Left lobe of liver (tissue), 2 donors: ENCODE data around the gene TIGIT. TPM values are rescaled to one million over a fixed set of nuclear protein-coding genes. Genes with fewer than 3 reads are reported as not detected.

Source experiments
- ATAC-seq: fragments of 200-7000 bp; cut with Tn5 transposase; one replicate; pipeline ENCODE4 v1.9.1; 2020; ENCODE audit warnings: mild to moderate bottlenecking, moderate library complexity
- DNase-seq: peaks from one replicate; pipeline ENCODE4 v3.0.0-alpha.2; 2020; ENCODE audit warnings: low spot score
- total RNA-seq: library from RNA; stranded (reverse); gene quantifications from one replicate; pipeline ENCODE4 v1.2.1, GENCODE V29; 2021
- donor health status: DM: no; HTN: no; CAD: no; lungs with moderate emphysema.
- donor health status: DM: no; HTN: yes; CAD: no.

The TIGIT gene
- total RNA-seq, 1 donor from 2014 or later = 0.10 TPM

DNA sequence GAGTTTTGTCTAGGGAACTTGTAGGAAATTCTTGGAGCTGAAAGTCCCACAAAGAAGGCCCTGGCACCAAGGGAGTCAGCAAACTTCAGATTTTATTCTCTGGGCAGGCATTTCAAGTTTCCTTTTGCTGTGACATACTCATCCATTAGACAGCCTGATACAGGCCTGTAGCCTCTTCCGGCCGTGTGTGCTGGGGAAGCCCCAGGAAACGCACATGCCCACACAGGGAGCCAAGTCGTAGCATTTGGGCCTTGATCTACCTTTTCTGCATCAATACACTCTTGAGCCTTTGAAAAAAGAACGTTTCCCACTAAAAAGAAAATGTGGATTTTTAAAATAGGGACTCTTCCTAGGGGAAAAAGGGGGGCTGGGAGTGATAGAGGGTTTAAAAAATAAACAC, 15.0 kb downstream of the TIGIT start:
- ATAC-seq (no peak), DNase-seq (no peak)

DNA sequence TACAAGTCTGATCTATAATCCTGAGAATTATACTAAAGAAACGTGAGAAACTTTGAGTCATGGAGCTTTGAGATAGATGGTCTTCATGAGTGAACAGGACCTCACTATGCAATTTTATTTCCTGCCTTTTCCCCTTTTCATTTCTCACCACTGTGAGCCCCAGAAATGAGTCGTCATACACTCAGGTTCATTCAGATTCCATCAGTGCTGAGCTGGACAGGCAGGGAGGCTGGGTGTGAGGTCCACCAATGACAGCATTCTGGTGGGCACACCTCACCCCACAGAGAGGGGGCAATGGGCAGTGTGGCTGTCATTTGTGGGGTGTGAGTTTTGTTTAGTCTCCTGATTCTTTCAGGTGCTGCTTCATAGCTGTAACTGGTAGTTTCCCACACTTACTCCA, 16.9 kb downstream of the TIGIT start:
- ATAC-seq (no peak), DNase-seq (no peak)

DNA sequence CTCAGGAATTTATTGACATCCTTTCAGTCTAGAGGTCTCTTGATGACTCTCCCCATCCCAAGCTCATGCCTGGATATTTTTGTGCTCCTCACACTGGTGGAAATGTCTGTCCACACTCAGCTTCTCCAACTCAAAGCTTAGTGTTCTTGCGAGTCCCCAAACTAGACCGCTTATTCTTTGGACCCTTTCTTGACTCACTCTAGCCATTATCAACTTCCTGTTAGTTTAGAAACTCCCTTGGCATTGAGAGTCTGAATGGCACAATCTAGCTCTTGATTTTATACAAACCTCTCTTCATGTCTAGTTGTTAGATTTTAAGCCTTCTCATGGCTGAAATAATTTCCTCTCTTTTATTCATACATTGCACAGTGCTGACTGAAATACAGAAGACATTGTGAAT, 19.6 kb downstream of the TIGIT start:
- no peak for ATAC-seq

DNA sequence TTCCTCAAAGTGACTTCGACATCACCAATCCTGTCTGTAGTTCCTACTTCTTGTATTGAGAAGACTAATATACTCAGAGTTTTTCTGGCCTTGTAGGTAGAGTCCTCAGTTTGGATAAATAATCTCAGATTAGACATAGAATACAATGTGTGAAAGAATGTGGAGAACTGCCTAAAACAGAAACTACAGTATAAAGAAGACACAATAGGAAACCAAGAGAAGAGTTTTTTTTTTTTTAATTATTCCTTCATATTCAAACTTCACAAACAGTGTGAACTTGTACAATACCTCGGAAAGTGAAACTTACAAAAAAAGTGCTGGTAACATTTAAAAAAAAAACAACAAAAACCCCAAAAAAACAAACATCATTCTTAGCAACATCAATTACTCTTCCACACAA, 20.5 kb downstream of the TIGIT start:
- ATAC-seq (no peak), DNase-seq (no peak)

More for the DNA sequence above, 19.6 kb downstream of the TIGIT start:
- DNase-seq = no peak

DNA sequence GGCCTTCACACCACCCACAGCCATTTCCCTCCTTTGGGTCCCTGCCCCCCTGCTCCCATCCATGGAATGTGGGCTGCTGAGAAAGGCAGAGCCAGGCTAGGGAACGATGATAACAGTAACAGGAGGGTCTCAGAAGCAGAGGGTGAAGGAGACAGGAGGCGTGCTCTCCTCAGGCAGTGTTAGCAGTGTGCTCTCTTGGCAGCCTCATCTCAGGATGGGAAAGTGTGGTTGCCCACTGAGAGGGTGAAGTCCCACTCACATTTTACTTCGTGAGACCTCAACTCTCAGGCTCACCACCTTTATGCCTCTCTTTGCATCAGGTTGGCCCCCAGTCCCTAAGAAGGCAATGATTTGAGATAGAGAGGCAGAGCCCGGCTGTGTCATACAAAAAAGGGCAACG, 24.5 kb downstream of the TIGIT start:
- ATAC-seq (peak; percentile 13), DNase-seq (no peak)

DNA sequence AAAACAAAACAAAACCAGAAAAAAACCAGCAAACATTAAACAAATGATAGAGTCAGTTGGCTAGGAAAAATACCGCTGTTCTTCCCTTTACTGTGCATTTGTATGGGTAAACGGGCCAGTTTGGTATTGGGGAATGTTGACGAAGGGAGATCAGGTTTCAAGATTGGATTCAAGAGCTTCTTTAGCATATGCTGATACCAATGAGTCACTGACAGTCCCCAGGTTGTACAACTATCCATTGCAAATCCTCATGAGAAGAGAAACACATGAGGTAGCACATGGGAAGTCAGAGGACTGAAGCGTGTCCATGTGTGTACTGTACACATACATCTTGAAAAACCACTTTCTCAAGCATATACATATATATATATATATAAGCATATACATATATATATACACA, 25.6 kb downstream of the TIGIT start:
- no peak for DNase-seq
- no peak for ATAC-seq

DNA sequence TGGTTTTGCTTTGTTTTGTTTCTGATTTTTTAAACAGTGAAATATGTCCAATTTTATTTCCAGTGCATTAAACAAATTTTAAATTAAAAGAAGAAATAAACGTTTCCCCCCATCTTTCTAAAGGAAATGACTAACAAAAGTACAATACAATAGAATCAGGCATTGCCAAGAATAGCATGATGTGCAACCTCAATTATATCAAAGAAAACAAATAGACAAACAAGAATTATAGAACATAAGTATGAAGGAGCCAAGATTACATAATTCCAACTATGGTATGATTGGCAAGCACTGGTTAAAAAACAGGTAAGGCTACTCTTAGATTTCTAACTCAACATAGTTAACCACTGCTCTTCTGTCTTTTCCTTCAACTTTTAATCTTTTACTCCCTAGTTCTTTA, 26.4 kb downstream of the TIGIT start:
- ATAC-seq = no peak
- no peak for DNase-seq

DNA sequence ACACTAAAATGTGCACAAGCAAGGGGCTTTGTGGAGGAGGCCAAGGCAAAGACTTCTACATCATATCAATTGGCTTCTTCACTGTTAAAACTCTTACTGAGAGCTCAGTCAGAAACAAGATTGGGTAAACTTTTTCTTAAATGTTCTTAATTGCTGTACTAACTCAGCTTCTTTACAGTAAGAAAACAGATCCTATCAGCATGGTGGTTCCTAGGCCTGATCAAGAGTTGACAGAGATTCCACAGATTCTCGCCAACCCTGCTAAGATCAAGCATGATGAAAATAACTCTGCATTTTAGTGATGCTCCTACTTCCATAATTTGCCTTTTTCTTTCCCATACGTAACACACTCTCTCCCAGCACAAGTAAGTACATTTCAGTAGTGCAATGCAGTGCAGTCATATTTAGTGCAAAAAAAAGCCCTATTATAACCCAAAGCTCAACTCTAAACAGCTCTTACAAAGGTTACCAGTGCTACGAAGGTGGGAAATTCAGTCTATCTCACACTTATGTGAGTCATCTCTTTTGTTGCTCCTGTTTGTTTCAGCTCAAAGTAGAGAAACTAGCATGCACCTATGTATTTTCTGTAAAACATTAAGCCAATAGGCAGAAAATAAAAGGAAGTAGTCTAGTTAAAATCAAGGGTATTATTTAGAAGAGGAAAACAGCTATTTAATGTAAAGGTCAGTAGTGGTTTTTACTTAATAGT, 29.9 kb downstream of the TIGIT start:
- ATAC-seq (no peak), DNase-seq (no peak)

DNA sequence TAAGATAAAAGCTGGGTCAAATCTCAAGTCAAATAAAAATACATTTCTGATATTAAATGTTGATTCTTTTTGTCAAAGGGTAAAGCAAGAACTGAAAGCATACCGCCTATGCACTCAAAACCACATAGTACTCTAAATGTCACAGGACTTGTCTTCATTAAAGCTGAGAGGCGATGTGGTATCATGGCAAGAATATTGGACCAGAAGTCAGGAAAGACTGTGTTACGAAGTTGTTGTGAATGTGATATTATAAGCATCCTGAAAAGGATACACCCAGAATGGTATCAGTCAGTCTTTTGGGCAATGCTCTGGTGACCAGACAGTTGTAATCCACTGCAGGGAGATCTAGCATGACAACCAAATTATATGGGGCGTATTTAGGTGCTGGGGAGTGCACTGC, 33.8 kb downstream of the TIGIT start:
- no peak for ATAC-seq

DNA sequence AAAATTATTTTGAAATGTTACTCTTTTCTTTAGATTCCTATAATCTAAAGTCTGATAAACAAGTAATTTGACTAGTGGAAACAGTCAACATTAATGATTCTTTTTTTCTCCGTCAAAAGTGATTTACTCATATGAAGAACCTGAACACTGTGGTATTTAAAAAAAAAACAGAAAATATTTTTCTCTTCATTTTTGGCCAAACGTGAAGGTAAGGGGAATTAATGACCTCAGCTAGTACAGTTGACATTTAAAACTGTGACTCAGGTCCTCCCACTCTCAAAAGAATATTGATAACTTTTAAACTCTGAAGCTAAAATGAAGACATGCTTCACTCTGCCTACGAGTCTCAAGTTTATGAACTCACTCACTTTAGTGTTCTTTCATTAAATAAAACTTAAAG, 34.5 kb downstream of the TIGIT start:
- DNase-seq (no peak), ATAC-seq (no peak)

More for the DNA sequence above, 33.8 kb downstream of the TIGIT start:
- DNase-seq = no peak

DNA sequence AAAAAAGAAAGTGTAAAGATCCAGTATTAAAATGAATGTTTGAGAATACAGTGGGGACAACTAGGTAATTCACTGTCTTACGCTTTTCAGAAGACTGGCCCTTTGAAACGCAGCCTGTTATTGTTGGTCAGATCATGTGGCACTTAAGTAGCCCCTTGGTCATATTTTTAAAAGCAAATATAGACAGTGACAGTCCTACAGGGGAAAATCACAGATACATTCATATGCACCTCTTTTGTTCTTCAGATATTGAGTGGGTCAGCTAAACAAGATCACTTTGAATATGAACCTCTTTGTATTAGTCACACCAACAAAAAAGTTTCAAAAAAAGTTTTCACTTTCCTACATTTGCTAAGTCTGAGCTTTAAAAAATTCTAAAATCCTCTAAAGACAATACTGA, 36.0 kb downstream of the TIGIT start:
- no peak for DNase-seq
- no peak for ATAC-seq

DNA sequence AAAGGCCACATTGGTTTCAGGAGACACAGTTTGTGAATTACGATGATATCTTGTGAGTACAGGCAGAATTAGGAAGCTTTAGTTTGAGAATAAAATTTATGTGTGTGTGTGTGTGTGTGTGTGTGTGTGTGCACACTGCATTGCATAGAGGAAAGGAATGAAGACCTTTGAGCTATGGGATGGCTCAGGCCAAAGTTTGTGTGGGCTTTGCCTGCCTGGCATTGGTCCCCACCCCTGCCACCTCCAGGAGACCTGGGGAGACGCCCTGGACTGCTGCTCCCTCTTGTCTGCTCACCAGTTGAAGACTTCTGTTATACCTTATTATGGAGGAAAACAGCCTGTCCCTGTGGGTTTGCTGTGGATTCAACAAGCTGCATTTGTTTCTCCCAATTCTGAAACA, 37.2 kb downstream of the TIGIT start:
- ATAC-seq = peak; percentile 97
- peak; percentile 68 for DNase-seq

DNA sequence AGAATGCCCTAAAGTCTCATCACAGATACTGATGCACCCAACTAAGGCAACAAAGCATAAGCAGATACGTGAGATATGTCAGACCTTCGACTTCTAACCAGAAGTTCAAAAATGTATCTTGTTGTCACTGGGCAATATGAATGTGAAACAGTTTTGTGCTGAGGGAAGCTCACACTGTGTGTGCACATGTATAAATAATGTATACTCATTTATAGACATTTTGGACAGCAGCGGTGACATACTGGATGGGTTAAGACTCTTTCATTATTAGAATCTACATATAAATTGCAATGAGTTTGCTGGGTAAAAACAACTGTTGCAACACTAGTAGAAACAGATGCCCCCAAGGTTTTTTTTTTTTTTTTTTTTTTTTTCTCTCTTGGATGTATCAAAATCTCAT, 37.9 kb downstream of the TIGIT start:
- DNase-seq (no peak), ATAC-seq (no peak)

DNA sequence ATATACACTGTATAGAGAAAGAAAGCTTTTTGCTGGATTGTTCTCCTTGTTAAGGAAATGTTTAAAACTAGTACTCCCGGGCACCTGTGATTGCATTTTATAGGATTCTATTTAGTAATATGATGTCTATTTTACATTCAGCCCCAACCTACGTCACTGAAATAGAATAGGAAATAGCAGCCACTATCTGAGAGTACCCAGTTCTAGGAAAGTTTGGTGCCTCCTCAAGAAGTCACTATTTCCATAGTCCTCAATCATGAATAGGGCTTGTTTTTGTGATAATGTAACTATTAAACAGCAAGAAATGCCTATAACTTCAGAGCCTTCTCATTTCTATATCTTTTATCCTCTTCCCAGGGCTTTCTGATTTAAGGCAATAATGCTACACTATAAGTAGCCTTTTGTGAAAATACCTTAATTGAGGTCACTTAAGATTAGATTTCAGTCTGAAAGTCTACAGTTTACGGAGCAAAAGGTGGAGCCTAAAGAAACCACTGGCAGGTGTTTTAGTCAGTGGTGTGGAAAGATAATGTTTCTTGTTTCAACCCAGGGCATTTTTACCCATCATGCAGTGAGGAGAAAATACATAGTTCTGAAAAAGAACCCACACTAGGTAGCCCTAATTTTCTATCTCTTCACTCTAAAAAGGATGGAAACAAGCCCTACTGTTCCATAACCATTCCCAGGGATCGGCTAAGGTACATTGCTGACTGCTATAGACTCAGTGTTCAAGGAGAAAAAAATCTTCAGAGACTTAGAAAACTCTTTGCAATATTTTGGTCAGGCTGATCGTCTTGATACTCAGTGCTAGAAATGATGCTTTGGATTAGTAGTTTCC, 38.7 kb downstream of the TIGIT start:
- ATAC-seq = no peak
- no peak for DNase-seq

DNA sequence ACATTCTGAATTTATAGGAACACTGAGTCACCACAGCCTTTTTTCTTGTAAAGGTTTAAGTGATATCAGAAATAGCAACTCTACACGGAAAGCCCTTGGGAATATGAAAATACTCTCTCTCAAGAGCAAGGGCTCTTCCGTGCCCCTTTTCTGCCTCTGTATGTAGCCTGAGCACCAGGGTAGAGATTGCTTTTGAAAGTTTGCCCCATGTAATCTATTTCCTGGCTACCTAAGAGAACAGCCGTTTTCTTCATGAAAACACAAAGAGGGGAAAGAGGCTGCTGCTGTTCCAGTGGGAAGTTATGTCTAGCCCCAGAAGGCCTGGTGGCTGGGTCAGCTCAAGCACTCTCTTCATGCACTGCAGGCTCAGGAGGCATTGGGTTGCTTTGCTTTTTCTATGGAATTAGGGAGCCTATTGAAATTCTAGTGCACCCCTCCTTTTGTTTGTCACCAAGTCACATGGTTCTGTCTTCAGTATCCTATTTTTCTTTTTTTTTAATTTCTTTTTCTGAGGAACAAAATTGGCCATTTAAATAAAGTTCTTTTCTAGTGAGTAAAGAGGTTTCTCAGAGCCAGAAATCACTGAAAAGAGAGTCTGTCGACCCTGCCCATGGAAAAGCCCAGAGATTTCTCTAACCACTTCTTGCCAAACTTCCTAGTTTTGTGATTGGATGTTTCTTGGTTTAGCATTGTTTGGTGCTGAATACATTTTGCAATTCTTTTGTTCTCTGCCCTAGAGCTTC, 39.5 kb downstream of the TIGIT start:
- DNase-seq (no peak), ATAC-seq (no peak)

DNA sequence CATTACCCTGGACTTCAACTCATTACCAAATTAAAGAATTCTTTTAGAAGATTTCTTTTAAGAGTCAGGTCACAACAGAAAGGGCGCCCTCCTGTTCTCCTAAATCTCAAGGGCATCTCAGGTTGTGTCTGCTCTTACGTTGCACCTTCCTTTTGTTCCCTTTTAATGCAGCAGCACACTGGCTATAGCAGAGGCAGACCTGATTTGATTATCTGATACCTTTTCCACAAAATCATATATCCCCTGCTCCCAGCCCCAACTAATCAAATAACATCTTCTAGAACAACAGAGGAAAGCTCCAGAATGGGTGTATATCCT, 40.1 kb downstream of the TIGIT start:
- no peak for ATAC-seq
- no peak for DNase-seq

DNA sequence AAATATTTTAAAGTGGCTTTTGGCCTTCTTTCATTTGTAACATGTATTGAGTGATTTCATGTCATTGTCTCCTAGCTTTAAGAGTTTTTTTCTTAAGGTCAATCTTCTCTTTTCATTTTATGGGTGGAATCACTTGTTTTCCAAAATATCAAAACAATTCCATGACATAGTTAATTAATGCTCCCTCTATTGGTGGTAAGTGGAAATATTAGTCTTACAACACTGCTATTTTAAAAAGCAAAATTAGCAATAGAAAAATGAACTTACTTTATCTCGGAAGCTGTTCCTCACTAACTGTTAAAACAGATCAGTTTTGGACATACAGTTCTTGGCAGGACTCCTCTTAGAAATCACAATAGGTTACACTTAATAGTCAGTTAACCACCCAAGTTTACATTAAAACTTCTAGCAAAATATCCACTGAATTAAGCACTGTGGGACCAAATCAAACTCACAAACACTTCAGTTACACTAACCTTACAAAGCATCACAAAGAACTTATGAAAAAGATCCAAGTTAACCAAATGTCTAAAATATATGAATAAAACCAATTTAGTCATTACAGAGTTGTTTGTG, 42.4 kb downstream of the TIGIT start:
- no peak for DNase-seq
- no peak for ATAC-seq

DNA sequence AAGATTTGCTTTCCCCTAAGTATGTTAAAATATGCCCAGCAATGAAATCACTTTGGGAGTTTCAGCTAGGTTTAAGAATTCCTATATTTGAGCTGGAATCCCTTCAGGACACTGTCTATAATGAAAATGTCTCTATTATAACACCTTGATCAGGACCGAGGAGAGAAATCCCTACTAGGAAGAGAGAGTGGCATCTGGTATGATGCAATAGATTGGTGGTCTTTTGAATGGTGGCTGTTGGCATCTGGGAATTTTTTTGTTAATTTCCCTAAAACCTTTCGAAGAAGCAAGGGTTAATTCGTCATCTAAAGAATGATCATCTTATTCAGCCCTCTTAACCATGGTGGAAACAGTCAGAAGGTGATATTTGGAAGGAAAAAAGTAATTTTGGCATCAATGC, 43.0 kb downstream of the TIGIT start:
- no peak for DNase-seq
- no peak for ATAC-seq

DNA sequence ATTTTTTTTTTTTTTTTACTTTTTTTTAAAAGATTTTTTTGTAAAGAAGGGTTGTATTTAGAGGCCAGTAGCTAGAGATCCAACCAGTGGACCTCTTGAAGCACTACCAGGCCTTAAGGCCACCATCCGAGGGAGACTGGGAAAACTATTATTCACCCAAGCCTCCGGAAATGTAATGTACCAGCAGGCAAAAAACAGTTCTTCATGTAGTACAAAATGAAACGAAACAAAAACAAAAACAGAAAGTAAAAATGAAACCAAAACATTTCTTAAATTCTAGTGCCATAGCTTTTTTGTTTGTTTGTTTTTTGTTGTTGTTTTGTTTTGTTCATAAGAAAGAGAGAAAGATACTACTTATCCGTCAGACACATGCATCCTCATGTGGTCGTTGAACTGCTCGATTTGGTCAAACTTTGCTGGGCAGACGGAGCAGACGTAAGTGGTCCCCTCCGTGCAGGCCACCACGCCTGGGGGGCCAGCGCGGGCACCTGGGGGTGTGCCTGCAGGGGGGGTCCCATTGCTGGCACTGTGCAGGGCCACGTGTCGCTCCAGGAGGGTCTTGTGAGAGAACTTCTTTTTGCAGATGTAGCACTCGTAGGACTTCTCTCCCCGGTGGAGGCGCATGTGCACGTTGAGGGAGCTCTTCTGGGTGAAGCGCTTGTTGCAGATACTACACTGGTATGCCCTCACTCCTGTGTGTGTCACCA, 45.0 kb downstream of the TIGIT start:
- DNase-seq (no peak), ATAC-seq (no peak)

DNA sequence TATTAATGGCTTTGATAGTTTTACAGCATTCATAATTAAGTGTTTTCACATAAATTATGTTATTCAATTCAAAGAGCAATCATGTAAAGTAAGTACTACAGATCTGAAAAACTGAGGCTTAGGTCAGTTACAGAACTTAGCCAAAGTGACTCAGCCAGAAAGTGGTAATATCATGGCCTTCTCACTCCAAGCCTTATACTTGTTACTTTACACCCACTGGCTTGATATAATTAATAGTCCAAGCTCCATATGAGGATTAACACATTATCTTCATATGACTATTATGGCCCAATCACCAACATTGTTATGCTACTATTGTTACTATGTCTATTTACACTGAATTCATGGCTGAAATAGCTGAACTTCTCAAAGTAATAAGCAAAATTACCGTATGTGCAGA, 50.7 kb downstream of the TIGIT start:
- no peak for DNase-seq

DNA sequence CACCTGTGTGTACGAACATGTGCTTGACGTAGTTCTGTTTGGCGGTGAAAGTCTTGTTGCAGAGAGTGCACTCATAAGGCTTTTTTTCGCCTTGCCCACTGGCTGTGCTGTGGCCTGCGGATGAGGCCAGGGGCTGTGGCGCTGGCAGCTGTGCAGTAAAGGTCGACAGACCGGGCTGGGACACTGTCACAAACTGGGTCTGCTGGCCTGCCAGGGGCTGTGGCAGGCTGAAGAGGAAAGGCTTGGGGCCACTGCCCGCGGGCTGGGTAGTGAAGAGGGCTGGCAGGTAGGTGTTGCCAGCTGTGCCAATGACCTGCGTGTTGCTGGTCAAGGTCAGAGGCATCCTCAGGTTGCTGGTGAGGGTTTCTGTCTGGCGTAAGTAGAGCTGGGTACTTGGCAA, 56.4 kb downstream of the TIGIT start:
- ATAC-seq = peak; percentile 37
- no peak for DNase-seq

More for the DNA sequence above, 50.7 kb downstream of the TIGIT start:
- ATAC-seq = no peak
